Measurements from ENCODE around the gene ASB10.

ASB10 gene

DNA sequence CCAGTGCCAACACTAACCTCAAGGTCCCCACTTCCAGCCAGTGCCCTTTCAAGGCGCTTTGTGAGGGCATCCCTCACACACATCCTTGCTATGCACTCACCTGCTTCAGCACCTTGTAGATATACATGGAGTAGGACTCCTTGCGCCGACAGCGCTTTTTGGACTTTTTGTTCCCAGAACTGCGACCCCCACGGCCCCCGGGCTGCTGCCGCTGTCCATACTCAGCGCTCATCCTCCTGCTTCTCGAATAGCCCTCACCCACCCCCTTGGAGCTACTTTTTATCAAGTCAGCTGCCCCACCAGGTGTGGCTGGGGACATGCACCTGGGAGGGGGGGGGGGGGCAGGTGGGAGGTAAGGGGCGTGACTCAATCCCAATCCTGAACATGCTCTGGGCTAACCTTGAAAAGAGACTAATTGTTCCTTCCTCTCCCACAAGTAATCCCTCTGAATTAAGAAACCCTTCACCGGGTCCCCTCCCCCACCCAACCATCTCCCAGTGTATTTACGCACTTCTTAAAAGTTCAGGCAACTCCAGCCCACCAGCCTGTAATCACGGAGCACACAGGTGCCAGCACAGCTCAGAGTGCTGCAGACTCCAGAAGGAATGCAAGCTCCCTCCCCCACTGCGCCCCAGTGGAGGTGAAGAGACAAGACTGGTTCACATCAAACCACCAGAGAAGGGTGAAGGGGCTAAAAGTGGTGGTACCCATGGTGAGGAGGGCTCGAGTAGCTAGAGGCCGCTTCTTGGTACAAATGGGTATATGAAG, 23.2 kb upstream of the ASB10 start, which contains the start of gene H2BK1:
TSS of gene H2BK1 (minus strand) at position 402 of the 768 bp plus-strand sequence. CDS start at position 232, 170 bp downstream.
- no peak for DNase-seq

DNA sequence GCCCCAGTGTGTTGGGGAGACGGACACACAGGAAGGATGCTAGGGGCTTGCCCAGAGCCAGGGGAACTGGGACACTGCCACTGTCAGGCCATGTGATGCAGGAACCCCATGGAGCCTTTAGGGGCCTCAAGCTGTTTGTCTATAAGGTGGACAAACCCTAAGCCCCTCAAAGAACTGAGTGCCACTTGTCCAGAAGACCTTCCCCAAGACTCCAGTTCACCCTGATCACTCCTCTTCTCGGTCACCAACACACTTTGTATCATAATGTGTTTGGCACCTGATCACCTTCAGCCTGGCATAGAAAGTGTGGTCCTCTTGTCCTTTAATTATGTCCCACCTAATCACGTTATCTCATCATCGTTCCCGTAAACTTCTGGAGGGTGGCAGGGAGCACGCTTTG, 22.5 kb upstream of the ASB10 start:
- no peak for DNase-seq

DNA sequence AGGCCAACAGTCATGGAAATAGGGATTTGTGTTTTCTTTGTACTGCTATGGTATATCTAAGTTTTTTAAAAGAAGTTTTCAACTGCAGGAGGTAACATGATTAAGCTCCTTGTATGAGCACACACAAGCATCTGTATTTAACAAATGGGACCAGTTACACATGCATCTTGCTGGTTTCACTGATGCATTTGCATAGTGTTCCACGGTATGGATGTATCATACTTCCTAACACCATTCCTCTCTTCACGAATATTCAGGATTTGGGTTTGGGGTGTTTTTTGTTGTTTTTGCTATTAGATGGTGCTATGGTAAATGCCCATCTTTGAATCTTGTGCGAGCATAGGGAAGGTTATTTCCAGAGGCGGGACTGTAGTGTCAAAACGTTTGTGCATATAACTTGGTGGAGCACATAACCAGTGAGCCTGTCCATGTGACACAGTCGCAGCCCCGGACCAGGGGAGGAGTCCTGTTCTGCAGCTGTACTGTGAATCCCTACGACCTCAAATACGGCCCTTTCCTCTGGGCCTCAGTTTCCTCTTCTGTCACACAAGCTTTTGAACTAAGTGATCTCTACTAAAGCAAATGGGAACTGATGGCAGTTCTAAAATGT, 21.3 kb upstream of the ASB10 start:
- DNase-seq, result no peak

DNA sequence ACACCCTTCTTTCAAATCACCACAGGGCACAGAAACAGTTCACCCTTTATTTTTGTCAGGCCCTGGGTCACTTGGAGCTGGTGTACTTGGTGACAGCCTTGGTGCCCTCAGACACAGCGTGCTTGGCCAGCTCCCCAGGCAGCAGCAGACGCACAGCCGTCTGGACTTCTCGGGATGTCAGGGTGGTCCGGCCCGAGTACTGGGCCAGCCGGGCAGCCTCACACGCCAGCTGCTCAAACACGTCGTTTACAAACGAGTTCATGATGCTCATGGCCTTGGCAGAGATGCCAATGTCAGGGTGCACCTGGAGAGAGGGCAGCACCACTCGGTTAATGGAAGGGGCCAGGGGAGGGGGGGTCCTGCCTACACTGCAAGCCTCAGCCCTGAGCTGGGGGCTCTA, 20.8 kb upstream of the ASB10 start:
- DNase-seq, result no peak

DNA sequence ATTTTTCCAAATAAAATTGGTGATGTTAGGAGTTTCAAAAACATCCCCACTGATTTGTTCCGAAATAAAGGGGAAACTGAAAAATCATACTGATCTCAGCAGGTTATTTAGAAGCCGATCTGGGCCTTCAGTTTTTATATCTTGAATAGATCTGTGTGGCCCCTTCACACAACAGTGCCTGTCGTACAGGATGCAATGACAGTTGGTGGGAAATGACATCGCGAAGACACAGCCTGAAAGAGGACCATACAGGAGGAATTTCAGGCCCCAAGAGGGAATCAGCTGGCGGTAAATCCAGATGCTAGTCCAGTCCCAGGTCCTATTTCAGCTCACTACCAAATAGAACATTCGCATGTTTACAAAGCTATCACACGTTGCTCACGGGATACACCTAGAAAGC, 20.3 kb upstream of the ASB10 start:
- DNase-seq, result no peak

DNA sequence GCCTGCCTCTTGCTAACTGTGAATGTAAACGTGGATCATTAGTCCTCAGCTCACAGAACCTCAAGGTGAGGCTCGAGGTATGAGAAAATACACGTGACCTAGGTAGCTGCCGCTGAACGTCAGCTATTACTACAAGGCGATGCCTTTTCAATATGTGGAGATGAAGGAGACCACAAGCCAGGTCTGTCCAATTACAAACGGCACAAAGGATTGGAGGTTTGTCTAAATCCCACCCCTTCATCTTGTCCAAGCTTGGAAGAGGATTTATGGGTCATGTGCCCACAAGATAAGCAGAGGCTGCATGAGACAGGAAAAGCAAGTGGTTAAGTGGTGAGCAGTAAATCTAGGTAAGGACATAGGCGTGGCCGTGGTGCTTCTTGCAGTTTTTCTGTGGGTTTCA, 19.9 kb upstream of the ASB10 start:
- DNase-seq, result peak in 1 of 6 experiments; percentile 54

DNA sequence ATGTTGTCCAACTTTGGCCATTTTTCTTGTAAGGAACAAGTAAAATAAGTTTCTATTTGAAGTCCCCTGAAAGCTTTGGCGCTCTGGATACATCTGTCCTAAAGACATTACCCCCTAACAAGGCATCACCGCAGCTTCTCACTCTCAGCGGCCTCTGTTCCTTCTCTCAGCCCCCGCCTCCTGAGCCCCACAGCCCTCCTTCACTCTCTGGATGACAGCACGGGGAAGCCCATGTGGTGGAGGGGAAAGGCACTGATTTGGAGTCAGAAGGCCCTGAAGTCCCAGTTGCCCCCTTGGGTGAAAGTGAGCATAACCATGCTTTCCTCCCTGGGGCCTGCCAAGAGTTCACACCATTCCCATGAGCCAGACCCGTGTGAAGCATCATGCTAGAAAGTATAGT, 18.7 kb upstream of the ASB10 start:
- no peak for DNase-seq

DNA sequence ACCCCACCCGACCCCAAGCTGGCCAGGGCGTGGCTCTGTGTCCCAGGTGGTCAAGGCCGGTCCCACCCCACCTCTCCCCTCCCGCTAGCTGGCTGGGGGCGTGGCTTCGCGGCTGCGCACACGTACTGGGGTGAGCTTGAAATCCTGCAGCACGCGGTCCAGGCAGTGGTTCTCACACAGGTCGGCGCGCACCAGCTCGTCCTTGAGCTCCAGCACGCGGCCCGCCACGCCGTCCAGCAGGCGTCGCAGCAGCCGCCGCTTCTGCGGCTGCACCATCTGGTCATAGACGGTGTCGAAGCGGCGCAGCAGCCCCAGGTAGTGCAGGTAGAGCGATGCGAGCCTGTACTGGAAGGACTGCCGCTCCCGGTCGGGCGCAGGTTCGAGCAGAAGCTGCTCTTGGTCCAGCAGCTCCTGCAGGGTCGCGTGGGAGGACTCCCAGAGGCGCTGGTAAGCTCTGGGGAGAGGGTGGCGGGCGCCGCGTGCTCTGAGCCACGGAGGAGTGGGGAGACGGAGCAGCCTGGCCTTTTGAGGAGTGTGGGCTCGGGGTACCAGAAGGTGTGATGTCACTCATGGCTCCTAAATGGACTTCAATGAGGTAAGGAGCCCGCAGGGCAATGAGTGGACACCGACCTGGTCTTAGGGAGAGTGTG, 17.5 kb upstream of the ASB10 start:
- no peak for DNase-seq

DNA sequence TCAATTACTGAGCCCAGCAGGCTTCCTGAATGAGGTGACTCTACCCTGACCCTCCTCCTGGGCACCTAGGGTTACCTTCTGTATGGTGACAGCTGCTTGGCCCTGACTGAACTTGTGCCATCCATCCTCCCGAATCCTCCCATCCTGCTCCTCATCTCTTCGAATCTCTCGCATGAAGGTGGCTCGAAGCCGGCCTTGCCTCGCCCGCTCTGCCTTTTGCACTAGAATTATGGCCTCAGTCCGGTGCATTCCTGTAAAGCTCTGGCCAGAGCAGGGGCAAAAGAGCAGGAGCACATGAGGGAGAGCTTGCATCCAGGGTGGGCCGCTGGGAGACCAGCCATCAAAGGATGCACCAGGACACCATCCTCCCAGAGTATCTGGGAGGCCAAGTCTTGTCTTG, 15.8 kb upstream of the ASB10 start:
- DNase-seq, result no peak

DNA sequence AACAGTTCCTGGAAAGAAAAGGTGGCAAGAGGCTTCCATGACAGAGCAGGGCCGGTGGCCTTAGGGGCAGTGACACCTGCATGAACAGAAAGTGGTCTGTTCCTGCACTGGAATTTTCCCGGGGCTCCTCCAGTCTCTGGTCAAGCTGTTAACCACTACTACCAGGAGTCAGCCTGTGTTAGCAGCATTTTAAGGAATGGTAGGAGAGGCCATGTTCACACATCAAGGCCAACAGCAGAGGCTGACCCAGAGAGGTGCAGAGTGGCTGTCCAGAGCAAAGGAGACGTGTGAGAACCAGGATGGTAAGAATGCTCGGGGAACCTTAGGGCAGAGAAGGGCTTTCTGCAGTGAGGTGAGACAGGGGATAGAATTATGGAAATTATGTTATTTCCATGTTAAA, 14.7 kb upstream of the ASB10 start:
- no peak for DNase-seq

DNA sequence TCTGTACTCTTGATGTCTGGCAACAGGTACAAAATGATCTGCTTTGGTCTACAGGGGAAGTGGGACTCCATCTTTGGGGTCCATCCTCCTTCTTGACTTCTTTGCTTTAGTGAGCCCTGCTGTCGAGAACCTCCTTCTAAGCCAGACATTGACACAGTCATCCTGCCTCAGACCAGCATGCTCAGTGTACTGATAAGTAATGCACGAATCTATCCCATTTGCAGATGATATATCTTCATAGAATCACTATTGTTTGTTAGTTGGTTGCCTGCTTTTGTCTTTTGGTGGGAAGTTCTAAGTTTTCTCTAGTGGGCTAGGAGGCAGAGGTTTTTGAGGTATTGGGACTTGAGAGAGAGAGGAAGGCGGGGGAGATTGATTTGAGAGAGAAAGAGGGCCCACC, 14.3 kb upstream of the ASB10 start:
- no peak for DNase-seq

DNA sequence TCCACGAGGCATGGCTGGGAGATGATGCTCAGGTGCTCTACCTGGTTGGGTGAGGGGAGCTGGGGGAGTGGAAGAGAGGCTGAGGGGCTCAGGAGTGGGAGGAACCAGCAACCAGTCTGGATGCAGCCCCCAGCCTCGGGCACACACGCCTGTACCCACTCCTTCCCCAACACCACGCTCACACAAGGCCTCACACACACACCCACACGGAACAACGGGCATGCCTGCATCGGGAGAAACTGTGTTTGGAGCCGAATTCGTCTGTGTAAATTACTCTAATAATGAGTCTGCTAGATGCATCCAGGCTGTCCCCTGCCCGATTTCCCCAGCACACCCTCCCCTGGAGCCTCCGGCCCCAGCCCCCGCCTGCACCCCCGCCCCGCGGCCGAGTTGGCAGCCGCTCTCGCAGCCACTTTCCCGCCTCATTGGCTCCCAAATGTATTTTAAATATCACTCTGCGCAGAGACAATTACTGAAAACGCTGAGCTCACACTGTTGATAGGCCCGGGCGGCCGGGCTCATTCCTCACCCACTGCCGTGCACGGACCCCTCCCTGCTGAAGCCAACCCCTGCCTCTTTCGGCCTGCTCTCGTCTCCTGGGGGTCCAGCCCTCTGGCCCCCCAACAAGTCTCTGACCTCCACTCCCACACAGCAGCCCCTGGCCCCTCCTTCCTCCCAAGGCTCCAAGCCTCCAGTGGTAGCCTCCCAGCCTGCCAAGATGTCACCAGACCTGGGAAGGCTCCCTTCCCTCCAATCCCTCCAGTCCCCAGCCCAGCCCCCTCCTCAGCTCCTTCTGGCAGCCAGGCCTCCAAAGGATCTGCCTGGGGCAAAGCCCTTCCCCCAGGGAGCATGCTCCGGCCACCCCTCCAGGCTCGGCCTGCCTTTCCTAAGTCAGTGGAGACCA, 12.1 kb upstream of the ASB10 start:
- no peak for DNase-seq

DNA sequence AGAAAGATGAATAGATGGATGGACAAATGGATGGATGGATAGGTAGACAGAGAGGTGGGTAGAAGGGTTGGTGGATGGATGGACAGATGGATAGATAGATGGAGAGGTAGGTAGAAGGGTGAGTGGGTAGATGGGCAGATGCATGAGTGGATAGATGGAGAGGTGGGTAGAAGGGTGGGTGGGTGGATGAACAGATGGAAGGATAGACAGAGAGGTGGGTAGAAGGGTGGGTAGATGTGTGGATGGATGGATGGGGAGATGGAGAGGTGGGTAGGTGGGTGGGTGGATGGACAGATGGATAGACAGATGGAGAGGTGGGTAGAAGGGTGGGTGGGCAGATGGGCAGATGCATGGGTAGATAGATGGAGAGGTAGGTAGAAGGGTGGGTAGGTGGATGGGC, 10.9 kb upstream of the ASB10 start:
- DNase-seq, result no peak

DNA sequence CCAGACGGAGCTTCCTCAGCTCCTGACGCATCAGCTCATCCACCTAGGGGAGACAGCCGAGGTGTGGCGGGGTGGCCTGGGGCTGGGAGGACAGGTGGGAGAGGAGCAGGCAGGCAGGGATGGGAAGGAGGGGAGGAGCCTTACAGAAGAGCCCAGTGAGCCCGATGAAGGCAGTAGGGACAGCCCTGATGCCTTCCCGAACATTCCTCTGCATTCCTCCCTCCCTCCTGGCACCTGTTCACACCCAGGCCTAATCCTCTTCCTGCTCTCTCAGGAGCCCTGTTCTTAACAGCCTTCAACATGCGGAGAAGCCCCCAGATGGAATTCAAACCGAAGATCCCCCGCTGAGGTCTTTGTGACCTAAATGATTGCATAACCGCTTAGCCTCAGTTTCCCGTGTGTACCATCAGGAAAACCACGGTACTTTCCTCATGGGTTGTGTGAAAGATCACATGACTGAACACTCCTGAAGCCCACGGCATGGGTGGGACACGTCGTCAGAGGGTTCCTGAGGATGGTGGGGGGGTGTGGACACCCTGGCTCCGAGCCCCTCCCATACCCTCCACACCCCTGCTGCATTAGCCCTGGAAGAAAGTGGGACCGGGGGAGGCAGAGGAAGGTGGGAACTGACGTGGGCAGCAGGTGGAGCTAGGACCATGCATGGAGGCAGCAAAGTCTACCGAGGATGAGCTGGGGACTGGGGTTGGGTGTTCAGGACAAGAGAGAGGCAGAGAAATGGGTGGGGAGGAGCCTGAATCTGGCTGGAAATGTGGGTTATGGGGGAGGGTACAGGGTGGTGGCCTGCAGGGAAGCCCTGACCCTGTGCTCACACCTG, 8.8 kb upstream of the ASB10 start:
- no peak for DNase-seq

DNA sequence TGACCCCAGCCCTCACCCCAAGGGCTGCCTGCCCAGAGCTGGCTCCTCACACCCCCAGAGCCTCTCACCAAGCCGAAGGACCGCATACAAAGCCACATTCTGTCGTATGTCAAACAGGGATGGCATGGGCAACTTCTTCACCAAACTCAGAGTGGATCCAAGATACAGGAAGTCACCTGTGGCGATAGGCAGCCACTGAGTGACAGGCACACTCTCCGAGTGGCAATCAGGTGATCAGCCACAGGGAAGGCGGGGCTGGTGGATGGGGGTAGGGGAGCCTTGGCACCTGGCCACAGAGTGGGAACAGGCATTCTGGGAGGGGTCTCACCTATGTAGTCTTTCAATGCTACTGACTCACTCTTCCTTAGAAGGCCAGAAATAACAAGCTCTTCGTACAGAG, 7.1 kb upstream of the ASB10 start:
- DNase-seq, result no peak

DNA sequence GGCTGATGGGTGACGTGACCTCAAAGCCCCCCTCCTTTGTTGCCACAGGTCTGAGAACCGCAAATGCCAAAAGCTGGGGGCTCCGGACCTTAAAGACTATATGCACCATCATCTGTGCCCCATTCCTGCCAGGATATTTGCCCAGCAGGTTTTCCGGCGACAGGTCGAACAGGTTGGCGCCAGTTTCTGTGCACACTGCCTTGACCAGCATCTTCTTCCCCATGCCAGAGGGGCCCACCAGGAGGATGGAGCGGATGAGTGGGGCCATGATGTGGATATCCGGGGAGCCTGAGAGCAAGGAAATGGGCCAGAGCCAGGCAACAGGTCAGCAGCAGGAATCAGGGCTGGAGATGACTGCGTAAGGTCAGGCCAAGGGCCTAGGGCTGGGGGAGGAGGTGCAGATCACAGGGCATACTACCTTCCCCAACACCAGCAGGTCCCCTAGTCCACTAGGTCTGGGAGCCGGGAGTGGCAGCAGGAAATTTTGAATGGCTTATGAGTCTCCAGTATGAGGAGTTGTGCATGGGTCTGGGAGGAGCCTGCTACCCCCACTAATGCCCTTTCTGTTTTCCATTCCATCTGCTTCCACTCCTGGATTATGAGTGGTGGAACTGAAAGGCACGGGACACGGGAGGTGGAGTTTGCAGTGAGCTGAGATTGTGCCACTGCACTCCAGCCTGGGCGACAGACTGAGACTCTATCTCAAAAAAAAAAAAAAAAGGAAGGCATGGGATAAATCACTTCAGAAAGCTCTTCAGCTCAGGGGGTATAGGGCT, 6.3 kb upstream of the ASB10 start:
- DNase-seq, result no peak

DNA sequence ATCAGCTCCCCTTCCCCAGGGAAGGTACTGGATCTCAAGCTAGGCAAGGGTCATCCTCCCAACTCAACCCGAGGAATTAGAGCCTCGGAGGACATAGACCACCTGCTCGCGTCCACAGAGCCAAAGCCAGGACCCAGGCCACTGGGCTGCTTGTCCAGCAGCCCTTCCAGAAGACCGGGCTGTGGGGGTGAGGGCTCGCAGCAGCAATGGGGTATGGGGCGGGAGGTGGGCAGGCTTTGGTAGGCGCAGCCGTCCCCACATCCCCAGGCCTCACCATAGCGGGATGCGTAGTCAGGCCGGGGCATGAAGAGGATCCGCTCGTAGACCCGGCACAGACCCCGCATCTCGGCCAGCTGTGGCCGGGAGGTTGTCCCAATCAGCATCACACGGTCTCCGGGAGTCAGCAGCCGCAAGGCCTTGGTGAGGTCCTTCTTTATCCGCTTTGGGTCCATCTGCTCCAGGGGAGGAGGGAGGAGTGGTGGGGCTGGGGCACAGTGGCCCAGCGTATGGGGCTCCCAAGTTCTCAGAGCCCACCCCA, 5.0 kb upstream of the ASB10 start:
- no peak for DNase-seq

DNA sequence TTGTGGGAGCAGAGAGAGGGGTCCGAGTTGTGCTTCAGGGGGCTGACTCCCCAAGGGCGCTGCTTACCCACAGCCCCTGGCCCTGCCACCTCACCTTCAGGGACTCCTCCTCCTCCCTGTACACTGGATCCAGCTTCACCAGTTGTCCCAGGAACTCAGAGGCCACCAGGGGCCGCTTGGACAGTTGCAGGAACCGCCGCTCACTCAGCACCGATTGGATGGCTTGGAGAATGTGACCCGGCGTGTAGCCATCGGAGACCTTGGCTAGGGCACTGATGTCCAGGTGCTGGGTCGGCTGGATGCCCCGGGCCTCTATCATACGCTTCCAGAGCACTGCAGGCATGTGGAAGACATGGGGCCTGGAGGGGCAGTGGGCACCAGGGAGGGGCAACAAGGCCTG, 4.5 kb upstream of the ASB10 start:
- no peak for DNase-seq

DNA sequence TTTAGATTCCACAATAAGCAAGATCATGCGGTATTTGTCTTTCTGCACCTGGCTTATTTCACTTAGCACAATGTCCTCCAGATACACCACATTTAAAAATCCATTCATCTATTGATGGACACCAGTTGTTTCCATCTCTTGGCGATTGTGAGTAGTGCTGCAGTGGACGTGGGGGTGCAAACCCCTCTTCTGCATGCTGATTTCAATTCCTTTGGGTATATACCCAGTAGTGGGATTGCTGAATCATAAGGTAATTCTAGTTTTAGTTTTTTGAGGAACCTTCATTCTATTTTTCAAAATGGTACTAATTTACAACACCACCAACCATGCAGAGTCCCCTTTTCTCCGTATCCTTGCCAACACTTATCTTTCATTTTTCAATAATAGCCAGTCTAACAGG, 2.0 kb upstream of the ASB10 start:
- DNase-seq, result no peak

DNA sequence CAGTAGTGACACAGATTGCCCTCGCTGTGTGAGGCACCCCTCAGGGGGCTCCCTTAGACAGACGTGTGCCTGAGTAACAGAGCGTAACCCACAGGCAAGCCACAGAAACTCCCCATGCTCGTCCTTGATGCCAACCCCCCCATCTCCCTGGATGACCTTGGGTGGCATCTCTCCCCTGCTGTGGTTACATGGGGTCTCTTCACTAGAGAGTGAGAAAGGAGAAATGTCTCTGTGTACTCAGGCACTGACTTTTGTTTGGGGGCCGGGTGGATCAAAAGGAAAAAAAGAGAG, 1.1 kb upstream of the ASB10 start:
- DNase-seq, result no peak
